HEK293T (cell line): ENCODE measurements around the gene DHRS3.

Experiments used
- CTCF ChIA-PET: fragments of 350-600 bp; formaldehyde crosslinking; extraction: SDS; loops from one replicate; lab custom pipeline; 2021; ENCODE audit warnings: antibody characterized with exemption, inconsistent platforms; lab: Yijun Ruan, JAX
- POLR2A ChIA-PET: fragments of 350-600 bp; formaldehyde crosslinking; extraction: SDS; loops from one replicate; lab custom pipeline; 2020; ENCODE audit warnings: antibody characterized with exemption, inconsistent platforms; lab: Yijun Ruan, JAX
- DNase-seq: peaks from one replicate; pipeline ENCODE4 v3.0.0; 2012; ENCODE audit warnings: mixed read lengths; ENCODE audit errors: extremely low spot score
- ARNT ChIP-seq: fragments of 450-650 bp; IDR thresholded peaks from 2 replicates; pipeline ENCODE4 v1.6.1; 2017; ENCODE audit warnings: mild to moderate bottlenecking
- BHLHE40 ChIP-seq: fragments of 450-650 bp; IDR thresholded peaks from 2 replicates; pipeline ENCODE4 v1.6.1; 2016; ENCODE audit warnings: mild to moderate bottlenecking, moderate library complexity, borderline replicate concordance
- CTBP1 ChIP-seq: fragments of 450-650 bp; IDR thresholded peaks from 2 replicates; pipeline ENCODE4 v1.6.1; 2016; ENCODE audit warnings: borderline replicate concordance
- ELF4 ChIP-seq: fragments of 450-650 bp; IDR thresholded peaks from 2 replicates; pipeline ENCODE4 v1.6.1; 2017; ENCODE audit warnings: antibody characterized with exemption
- FOXA1 ChIP-seq: fragments of 450-650 bp; IDR thresholded peaks from 2 replicates; pipeline ENCODE4 v1.6.1; 2016; ENCODE audit warnings: mild to moderate bottlenecking
- FOXK2 ChIP-seq: fragments of 450-650 bp; IDR thresholded peaks from 2 replicates; pipeline ENCODE4 v1.6.1; 2016; ENCODE audit warnings: mild to moderate bottlenecking
- FOXM1 ChIP-seq: fragments of 450-650 bp; IDR thresholded peaks from 2 replicates; pipeline ENCODE4 v1.6.1; 2017; ENCODE audit warnings: mild to moderate bottlenecking, borderline replicate concordance
- HDGF ChIP-seq: fragments of 450-650 bp; IDR thresholded peaks from 2 replicates; pipeline ENCODE4 v1.6.1; 2017; ENCODE audit warnings: antibody characterized with exemption, borderline replicate concordance
- L3MBTL2 ChIP-seq: fragments of 450-650 bp; conservative IDR thresholded peaks from 2 replicates; pipeline ENCODE4 v1.6.1; 2016; ENCODE audit warnings: mild to moderate bottlenecking
- LEF1 ChIP-seq: fragments of 450-650 bp; IDR thresholded peaks from 2 replicates; pipeline ENCODE4 v1.6.1; 2017; ENCODE audit warnings: mild to moderate bottlenecking, borderline replicate concordance
- NFRKB ChIP-seq: fragments of 450-650 bp; IDR thresholded peaks from 2 replicates; pipeline ENCODE4 v1.6.1; 2016; ENCODE audit warnings: mild to moderate bottlenecking, moderate library complexity
- PKNOX1 ChIP-seq: fragments of 450-650 bp; IDR thresholded peaks from 2 replicates; pipeline ENCODE4 v1.6.1; 2016
- SP1 ChIP-seq: fragments of 450-650 bp; IDR thresholded peaks from 2 replicates; pipeline ENCODE4 v1.6.1; 2017
- SUZ12 ChIP-seq: fragments of 450-650 bp; IDR thresholded peaks from 2 replicates; pipeline ENCODE4 v1.6.1; 2016; ENCODE audit warnings: mild to moderate bottlenecking
- TARDBP ChIP-seq: fragments of 450-650 bp; IDR thresholded peaks from 2 replicates; pipeline ENCODE4 v1.6.1; 2016
- ZNF384 ChIP-seq: fragments of 450-650 bp; IDR thresholded peaks from 2 replicates; pipeline ENCODE4 v1.6.1; 2016

DHRS3 gene

GRCh38 chr1:12537294-12537693, 80.7 kb downstream of the DHRS3 start:
- TF ChIP-seq BHLHE40 (no peak), NFRKB (no peak), FOXK2 (no peak), FOXA1 (no peak), L3MBTL2 (no peak), FOXM1 (no peak), ARNT (no peak), PKNOX1 (no peak), SUZ12 (no peak), TARDBP (no peak), HDGF (no peak), CTBP1 (no peak), ELF4 (no peak), ZNF384 (no peak), SP1 (no peak), LEF1 (no peak)
- DNase-seq, result no peak
- POLR2A ChIA-PET, result no interaction called here
- CTCF ChIA-PET, result interaction anchor here (0.6 kb wide), 1 partner anchor 121 kb away, joined by 3 read pairs; no protein-coding TSS in a partner anchor

GRCh38 chr1:12536023-12536639, 81.9 kb downstream of the DHRS3 start:
- no peak for DNase-seq
- CTCF ChIA-PET, result no interaction called here
- TF ChIP-seq CTBP1, result no peak
- no peak for TF ChIP-seq NFRKB
- no peak for TF ChIP-seq ELF4
- TF ChIP-seq L3MBTL2, result no peak
- TF ChIP-seq SUZ12, result no peak
- TF ChIP-seq HDGF, result no peak
- no peak for TF ChIP-seq LEF1
- no peak for TF ChIP-seq TARDBP
- no peak for TF ChIP-seq ARNT
- POLR2A ChIA-PET, result no interaction called here

- TF ChIP-seq ZNF384 (no peak), FOXM1 (no peak), CTBP1 (no peak), SP1 (no peak), FOXK2 (no peak)
- DNase-seq, result no peak
- ChIA-PET POLR2A (no interaction called here), CTCF (no interaction called here)
Measured at GRCh38 chr1:12532405-12533315, 85.3 kb downstream of the DHRS3 start.

GRCh38 chr1:12531179-12531499, 86.9 kb downstream of the DHRS3 start:
- CTCF ChIA-PET, result no interaction called here
- DNase-seq, result no peak
- POLR2A ChIA-PET, result no interaction called here
- no peak for TF ChIP-seq NFRKB
- TF ChIP-seq CTBP1, result no peak

GRCh38 chr1:12530462-12531178, 87.4 kb downstream of the DHRS3 start:
- POLR2A ChIA-PET, result no interaction called here
- DNase-seq, result no peak
- CTCF ChIA-PET, result no interaction called here
- no peak for TF ChIP-seq SUZ12
- TF ChIP-seq ZNF384, result no peak
- no peak for TF ChIP-seq HDGF
- TF ChIP-seq L3MBTL2, result no peak
- no peak for TF ChIP-seq FOXA1
- no peak for TF ChIP-seq SP1
- TF ChIP-seq ELF4, result no peak
- no peak for TF ChIP-seq LEF1
- TF ChIP-seq PKNOX1, result no peak
- TF ChIP-seq FOXM1, result no peak
- TF ChIP-seq TARDBP, result no peak
- TF ChIP-seq FOXK2, result no peak
- no peak for TF ChIP-seq BHLHE40
- TF ChIP-seq CTBP1, result no peak
- no peak for TF ChIP-seq NFRKB
- no peak for TF ChIP-seq ARNT

- DNase-seq, result no peak
- ChIA-PET POLR2A (no interaction called here), CTCF (no interaction called here)
- TF ChIP-seq BHLHE40 (no peak), TARDBP (no peak), CTBP1 (no peak), FOXA1 (no peak), HDGF (no peak), ARNT (no peak), ELF4 (no peak), SUZ12 (no peak)
Measured at GRCh38 chr1:12529640-12530174, 88.3 kb downstream of the DHRS3 start.
